Posterior cingulate gyrus (tissue), 11 donors: ENCODE results near the gene ZCCHC7.
A peak's percentile ranks its signal among the peaks of the same experiment; 100 is the strongest.

Experiments used
- DNase-seq, 10 donors: peaks; one replicate each; pipeline versions ENCODE4 v3.0.0 to v3.0.0-alpha.2; 2020 to 2021; ENCODE audit warnings: mixed read lengths in 3 of 10
- intact Hi-C: fragments of 100-400 bp; cut with DNase I; formaldehyde crosslinking; loops from one replicate; pipeline ENCODE4 v1.15.1; 2023

Gene ZCCHC7

DNA sequence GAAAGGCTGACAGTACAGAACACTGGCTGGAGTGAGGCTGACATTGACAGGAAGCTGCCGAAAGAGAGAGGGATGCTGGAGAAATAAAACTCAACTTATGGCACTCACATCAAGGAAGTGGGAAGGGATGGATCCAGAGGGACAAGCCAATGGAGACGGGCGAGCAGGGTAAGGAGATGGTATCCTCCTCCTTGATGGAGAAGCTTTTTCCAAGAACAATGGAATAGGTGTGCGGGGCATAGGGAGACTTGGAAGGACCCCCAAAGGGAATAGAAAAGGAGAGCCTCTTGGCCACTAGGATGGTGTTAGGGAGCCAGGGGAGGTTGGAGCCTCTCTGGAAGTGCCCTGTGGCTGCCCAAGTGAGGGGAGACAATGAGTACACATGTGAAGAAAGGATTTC lies 243.8 kb downstream of the ZCCHC7 start:
- DNase-seq, result no peak
- intact Hi-C loops, result no loop called here

DNA sequence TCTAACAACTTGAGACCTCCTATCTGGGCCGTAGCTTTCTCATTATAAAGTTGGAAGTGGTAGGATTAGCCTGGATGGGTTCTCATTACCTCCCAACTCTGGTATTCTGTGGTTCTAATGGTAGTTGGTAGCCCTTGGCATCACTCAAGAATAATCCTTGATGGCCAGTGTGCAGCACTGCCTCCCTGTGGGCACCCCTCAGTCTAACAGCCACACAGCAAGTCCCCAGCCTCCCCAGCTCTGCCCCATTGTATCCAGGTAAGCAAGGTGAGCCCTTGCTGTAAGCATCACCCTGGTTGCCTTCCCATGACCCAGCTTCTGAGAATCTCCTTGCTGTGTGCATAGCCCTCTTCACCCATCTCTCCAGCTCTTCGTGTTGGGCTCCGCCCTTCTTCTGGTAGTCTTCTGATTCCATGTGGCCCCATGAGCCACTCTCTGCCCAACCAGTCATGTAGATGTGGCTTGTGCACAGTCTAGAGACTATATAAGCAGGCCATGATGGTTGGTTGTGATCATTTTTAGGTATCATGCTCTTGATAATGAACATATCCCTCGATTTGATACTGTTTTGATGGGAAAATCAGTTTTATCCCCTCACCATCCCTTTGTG lies 244.5 kb downstream of the ZCCHC7 start:
- no peak for DNase-seq

GRCh38 chr9:37369671-37370070 lies 249.3 kb downstream of the ZCCHC7 start:
- intact Hi-C loops, result no loop called here
- no peak for DNase-seq

More for the DNA sequence above, 244.5 kb downstream of the ZCCHC7 start:
- intact Hi-C loops, result no loop called here

DNA sequence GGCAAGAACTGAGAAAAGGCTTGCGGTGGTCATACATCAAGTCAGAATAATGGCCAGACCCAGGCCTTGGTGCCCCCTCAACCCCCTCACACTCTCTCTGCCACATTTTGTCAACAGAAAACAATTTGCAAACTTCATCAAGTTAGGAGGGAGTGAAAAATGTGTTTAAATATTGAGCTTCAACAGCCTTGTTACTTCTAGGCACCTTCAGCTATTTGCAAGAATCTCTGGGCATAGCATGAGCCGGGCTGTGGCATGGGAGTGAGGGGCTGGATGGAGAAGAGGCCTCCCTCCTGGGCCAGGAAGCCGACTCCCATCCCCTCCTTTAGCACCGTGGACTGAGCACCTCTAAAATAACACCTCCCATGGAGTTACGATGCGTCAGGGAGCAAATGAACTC lies 249.9 kb downstream of the ZCCHC7 start:
- DNase-seq, result no peak
- intact Hi-C loops, result no loop called here

- intact Hi-C loops, result no loop called here
- no peak for DNase-seq
Measured at GRCh38 chr9:37370968-37371563, 250.7 kb downstream of the ZCCHC7 start.

- DNase-seq, result peak in 1 of 10 donors; percentile 70
- intact Hi-C loops, result no loop called here
Measured at GRCh38 chr9:37371565-37372464, 251.4 kb downstream of the ZCCHC7 start.

GRCh38 chr9:37372839-37373238 lies 252.5 kb downstream of the ZCCHC7 start:
- intact Hi-C loops, result no loop called here

GRCh38 chr9:37373621-37374020 lies 253.2 kb downstream of the ZCCHC7 start:
- no peak for DNase-seq
- intact Hi-C loops, result no loop called here

More at GRCh38 chr9:37372839-37373238, 252.5 kb downstream of the ZCCHC7 start:
- DNase-seq, result no peak

- intact Hi-C loops, result no loop called here
Measured at GRCh38 chr9:37374892-37375291, 254.5 kb downstream of the ZCCHC7 start.

DNA sequence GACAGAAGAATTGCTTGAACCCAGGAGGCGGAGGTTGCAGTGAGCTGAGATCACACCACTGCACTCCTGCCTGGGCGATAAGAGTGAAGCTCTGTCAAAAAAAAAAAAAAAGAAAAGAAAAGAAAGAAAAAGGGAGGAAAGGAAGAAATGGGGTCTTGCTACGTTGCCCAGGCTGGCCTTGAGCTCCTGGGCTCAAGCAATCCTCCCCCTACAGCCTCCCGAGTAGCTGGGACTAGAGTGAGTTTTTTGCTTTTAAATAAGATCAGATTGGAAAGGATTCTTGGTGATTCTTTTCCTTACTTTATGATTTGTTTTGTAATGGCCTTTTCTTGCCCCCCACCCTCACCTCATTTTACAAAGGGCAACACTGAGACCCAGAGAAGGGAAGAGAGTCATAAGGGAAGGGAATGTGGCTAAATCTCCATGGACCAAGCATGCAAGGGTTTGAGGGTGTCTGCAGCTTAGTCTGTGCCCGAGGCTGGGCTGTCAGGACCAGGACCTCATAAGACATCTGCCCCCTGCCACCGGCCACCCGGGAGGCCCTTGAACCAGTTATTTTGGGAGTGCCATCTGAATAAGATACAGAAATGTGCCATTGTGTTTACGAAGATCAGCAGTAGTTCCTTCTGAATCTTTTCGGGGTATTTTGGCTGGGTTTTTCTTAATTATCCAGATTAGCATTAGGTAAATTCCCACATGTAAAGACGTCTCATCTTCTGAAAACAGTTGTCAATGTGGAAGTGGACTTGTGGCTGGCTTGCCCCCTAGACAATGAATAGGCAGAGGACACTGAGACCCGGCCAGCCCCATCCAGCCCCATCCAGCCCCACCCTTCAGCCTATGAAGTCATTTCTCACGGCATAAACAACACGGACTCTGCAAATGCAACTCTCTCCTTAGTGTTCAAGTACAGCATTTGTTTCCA lies 257.6 kb downstream of the ZCCHC7 start:
- intact Hi-C loops, result no loop called here
- DNase-seq, result no peak

More at GRCh38 chr9:37374892-37375291, 254.5 kb downstream of the ZCCHC7 start:
- DNase-seq, result no peak

DNA sequence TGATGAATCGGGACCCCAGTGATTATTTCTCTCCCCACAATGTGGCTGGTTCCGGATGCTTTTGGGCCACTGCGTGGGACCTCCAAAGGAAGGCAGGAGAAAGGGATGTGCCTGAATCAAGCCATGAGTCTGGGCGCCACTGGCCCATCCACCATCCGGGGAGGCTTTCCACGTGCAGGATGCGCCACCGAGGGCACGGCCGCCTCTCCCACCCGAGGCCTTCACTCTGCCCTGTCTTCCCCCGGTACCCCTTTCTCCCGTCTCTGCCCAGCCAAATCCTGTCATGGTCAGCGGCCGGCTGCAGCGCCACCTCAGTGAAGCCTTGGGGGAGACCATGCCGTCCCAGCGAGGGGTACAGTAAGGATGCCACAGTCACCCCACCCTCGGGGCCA lies 258.2 kb downstream of the ZCCHC7 start:
- intact Hi-C loops, result no loop called here
- DNase-seq, result no peak

- intact Hi-C loops, result no loop called here
- DNase-seq, result no peak
Measured at GRCh38 chr9:37379835-37380234, 259.5 kb downstream of the ZCCHC7 start.

GRCh38 chr9:37380570-37380969 lies 260.2 kb downstream of the ZCCHC7 start:
- intact Hi-C loops, result no loop called here
- DNase-seq, result no peak

- intact Hi-C loops, result no loop called here
- no peak for DNase-seq
Measured at GRCh38 chr9:37381094-37381741, 260.8 kb downstream of the ZCCHC7 start.

GRCh38 chr9:37382161-37382981 lies 262.0 kb downstream of the ZCCHC7 start:
- DNase-seq, result no peak
- intact Hi-C loops, result no loop called here

GRCh38 chr9:37382982-37383357 lies 262.6 kb downstream of the ZCCHC7 start:
- intact Hi-C loops, result no loop called here
- no peak for DNase-seq

DNA sequence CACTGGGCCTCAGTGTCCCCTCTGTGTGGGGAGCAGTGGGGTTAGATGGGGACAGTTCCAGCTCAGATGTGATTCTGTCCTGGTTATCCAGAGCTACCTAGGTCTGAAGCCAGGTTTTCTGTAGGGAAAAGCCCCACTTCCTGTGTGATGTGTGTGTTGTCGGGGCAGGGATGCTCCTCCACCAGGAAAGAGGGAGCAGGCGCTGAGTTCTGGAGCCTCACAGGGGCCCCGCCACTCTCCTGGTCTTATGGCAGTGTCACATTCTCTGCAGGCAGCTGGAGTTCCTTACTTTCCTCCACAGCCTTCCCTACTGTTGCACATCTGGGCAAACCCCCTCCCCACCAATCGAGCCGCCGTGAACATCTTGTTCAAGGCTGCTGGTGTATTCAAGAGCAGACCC lies 263.0 kb downstream of the ZCCHC7 start:
- no peak for DNase-seq
- intact Hi-C loops, result no loop called here

DNA sequence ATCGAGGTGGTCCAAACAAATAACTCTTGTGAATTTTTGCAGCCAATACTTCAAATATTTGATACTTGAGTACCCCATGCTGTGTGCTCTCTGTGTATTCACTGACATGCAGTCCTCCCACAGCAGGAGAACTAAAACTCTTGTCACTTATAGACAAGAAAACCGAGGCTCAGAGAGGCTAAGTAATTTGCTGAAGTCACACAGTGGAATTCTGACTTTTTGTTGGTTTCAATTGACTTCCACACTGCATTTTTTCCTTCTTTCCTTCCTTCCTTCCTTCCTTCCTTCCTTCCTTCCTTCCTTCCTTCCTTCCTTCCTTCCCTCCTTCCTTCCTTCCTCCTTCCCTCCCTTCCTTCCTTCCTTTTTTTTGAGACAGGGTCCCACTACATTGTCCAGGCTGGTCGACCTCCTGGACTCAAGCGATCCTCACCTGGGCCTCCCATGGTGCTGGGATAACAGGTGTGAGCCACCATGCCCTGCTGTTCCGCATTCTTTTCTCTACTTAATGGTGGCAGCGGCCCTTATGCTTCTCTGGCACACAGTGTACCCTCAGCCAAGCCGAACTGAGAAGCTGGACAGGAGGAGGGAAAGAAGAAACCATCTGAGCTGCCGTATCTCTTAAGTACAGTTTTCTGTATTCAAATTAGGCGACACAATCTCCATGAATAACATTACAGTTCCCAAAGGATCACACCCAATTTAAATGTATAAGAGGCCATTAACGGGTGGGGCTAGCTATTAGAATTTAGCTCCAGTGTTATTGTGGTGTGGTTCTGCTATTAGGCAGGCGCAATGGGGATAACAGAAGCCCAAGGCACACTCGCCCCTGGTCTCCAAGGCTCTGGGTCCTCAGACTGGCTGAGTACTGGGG lies 263.7 kb downstream of the ZCCHC7 start:
- intact Hi-C loops, result no loop called here
- no peak for DNase-seq
